ENCODE results near the gene BCLAF3.

DNA sequence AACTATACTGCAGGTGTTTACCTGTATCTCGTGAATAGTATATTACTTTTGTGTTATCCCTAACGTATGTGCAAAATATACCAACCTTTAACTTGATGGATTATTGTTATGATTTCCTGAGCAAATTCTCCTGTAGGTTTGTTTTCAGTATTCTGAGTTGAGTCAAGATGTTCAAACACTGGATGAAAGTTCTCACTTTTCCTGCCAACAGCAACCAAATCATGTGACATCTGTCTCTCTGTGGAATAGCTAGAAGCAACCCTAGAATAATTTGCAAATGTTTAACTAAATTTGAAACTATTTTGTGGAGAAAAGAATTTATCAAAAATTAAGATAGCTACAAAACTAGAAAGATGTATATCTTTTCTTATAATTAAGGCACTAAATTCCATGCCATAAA lies 35.6 kb downstream of the BCLAF3 start:
- TF ChIP-seq POLR2A (IDR thresholded peaks at IDR 0.05) = no peak
- TF ChIP-seq, protein P1, sequence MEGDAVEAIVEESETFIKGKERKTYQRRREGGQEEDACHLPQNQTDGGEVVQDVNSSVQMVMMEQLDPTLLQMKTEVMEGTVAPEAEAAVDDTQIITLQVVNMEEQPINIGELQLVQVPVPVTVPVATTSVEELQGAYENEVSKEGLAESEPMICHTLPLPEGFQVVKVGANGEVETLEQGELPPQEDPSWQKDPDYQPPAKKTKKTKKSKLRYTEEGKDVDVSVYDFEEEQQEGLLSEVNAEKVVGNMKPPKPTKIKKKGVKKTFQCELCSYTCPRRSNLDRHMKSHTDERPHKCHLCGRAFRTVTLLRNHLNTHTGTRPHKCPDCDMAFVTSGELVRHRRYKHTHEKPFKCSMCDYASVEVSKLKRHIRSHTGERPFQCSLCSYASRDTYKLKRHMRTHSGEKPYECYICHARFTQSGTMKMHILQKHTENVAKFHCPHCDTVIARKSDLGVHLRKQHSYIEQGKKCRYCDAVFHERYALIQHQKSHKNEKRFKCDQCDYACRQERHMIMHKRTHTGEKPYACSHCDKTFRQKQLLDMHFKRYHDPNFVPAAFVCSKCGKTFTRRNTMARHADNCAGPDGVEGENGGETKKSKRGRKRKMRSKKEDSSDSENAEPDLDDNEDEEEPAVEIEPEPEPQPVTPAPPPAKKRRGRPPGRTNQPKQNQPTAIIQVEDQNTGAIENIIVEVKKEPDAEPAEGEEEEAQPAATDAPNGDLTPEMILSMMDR (IDR thresholded peaks at IDR 0.05) = no peak
